Pancreas (tissue), 10 donors: ENCODE data around the gene CPSF4L. TPM values are rescaled to one million over a fixed set of nuclear protein-coding genes. Genes with fewer than 3 reads are reported as not detected.

Experiments used
- ATAC-seq, 4 donors: fragments of 200-7000 bp; cut with Tn5 transposase; one replicate each; pipeline versions ENCODE4 v1.8.0 to v1.9.1; 2020; ENCODE audit warnings: mild to moderate bottlenecking in 4 of 4, moderate library complexity in 4 of 4
- DNase-seq, 6 donors: peaks; one replicate each; pipeline ENCODE4 v3.0.0-alpha.2; 2020
- FAIRE-seq: peaks from 2 replicates; lab custom pipeline; 2012; peaks lifted over from hg19 to GRCh38; lab: Jason Lieb, UNC
- H3K27ac ChIP-seq, 4 donors: fragments of 200-600 bp; sonication (generic); 1 replicate in 3 of 4; 2 replicates in 1 of 4; pipeline versions ENCODE4 v1.5.0 to v1.8.0; 2020
- H3K27me3 ChIP-seq, 4 donors: fragments of 200-600 bp; one replicate each; pipeline ENCODE4 v1.8.0; 2021
- H3K36me3 ChIP-seq, 3 donors: fragments of 200-600 bp; sonication (generic) in 1 of 3; one replicate each; pipeline versions ENCODE4 v1.5.0 to v1.8.0; 2020 to 2021
- H3K4me1 ChIP-seq, 3 donors: fragments of 200-600 bp; one replicate each; pipeline ENCODE4 v1.8.0; 2021
- H3K4me3 ChIP-seq, 4 donors: fragments of 200-600 bp; sonication (generic) in 2 of 4; one replicate each; pipeline versions ENCODE4 v1.5.0 to v1.8.0; 2020 to 2021
- H3K9me3 ChIP-seq, 4 donors: fragments of 200-600 bp; one replicate each; pipeline ENCODE4 v1.8.0; 2021
- WGBS, 2 donors: extraction: QIAGEN DNeasy Blood & Tissue Kit; methylation state at CpG; one replicate each; pipeline ENCODE4 v1.1.7; 2013; 5-methylcytosine and 5-hydroxymethylcytosine counted together
- intact Hi-C, 3 donors: fragments of 100-400 bp; cut with DNase I; formaldehyde crosslinking; loops; one replicate each; pipeline versions ENCODE4 v1.11.1 to v1.14.2; 2022
- polyA plus RNA-seq, 2 donors: library from polyadenylated mRNA; stranded (reverse); fragments of 200-250 nt; gene quantifications; one replicate each; pipeline ENCODE4 v1.2.3, GENCODE V29; 2013
- total RNA-seq, 6 donors: library from RNA; stranded (reverse); fragmentation: NEBNext Ultra II Directional in 4 of 6; extraction: Animal tissue kit (Norgen Biotek cat#: 25700) in 4 of 6; gene quantifications; one replicate each; pipeline versions ENCODE4 v1.2.1 to v1.2.4, GENCODE V29; 2021 to 2023
- TF ChIP-seq, protein P1 (sequence below), 4 donors: fragments of 200-600 bp; sonication (generic) in 3 of 4; IDR thresholded peaks; one replicate each; pipeline versions ENCODE4 v1.5.0 to v1.8.0; 2021; ENCODE audit warnings: antibody characterized with exemption in 4 of 4
- donor health status: healthy with polysubstance abuse.
- donor health status: DM: no; HTN: no; CAD: no; lungs with moderate emphysema.
- donor health status: DM: no; HTN: no; CAD: no.
- donor health status: control.
- donor health status: control.
- donor health status: Bipolar disorder and iron deficiency.
- donor health status: DM: yes; HTN: yes; CAD: no.
- donor health status: DM: no; HTN: no; CAD: no.
- donor health status: DM: no; HTN: no; CAD: no.
- donor health status: DM: yes; HTN: yes; CAD: no.

The CPSF4L gene
- total and polyA plus RNA-seq, 8 donors: 0.19 to 0.67 (median 0.21) TPM; not detected in 4

DNA sequence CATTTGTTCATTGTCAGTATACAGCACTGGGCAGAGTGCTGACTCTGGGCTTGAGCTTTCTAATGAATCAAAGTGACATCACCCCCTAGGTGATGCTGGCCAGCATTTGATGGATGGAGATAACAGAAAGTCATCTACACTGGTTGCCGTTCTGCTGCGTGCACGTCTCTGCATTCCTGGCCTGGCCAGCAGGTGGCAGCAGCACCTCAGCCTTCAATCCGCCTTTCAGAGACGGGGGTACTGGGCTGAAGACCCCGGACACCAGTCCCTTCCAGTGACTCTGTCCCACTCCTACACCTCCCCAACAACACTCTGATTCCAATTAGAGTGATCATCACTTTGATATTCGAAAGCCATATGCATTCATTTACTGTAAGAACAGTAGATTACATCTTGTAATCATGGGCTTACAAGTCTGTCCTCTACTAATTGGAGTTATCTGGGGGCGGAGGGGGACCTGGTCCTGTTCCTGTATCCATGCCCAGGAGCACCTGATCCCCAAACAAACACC lies 6.0 kb downstream of the CPSF4L start:
- no peaks in the 10 kb centered on the region for H3K27me3 ChIP-seq
- no peaks in the 10 kb centered on the region for H3K36me3 ChIP-seq
- WGBS, 2 donors: 1 to 3% methylated on average over 8 of the region's 8 CpGs
- H3K27ac ChIP-seq: no peak overlapping the region
- TF ChIP-seq, protein P1, sequence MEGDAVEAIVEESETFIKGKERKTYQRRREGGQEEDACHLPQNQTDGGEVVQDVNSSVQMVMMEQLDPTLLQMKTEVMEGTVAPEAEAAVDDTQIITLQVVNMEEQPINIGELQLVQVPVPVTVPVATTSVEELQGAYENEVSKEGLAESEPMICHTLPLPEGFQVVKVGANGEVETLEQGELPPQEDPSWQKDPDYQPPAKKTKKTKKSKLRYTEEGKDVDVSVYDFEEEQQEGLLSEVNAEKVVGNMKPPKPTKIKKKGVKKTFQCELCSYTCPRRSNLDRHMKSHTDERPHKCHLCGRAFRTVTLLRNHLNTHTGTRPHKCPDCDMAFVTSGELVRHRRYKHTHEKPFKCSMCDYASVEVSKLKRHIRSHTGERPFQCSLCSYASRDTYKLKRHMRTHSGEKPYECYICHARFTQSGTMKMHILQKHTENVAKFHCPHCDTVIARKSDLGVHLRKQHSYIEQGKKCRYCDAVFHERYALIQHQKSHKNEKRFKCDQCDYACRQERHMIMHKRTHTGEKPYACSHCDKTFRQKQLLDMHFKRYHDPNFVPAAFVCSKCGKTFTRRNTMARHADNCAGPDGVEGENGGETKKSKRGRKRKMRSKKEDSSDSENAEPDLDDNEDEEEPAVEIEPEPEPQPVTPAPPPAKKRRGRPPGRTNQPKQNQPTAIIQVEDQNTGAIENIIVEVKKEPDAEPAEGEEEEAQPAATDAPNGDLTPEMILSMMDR (IDR thresholded peaks at IDR 0.05): peak; percentile 85 to 97 (median 93)
- FAIRE-seq (no peak), ATAC-seq (peak; percentile 74 to 89 (median 84)), DNase-seq (peak in 3 of 6 donors; percentile 55 to 82 (median 61))
- H3K4me3 ChIP-seq: no peak overlapping the region
- H3K9me3 ChIP-seq: no peaks in the 10 kb centered on the region
- intact Hi-C loops: loop anchor here in 2 of 3 donors (2.0 to 5.0 kb wide), 2 partner anchors 112 to 117 kb away; no protein-coding TSS in a partner anchor
- no peaks in the 10 kb centered on the region for H3K4me1 ChIP-seq

DNA sequence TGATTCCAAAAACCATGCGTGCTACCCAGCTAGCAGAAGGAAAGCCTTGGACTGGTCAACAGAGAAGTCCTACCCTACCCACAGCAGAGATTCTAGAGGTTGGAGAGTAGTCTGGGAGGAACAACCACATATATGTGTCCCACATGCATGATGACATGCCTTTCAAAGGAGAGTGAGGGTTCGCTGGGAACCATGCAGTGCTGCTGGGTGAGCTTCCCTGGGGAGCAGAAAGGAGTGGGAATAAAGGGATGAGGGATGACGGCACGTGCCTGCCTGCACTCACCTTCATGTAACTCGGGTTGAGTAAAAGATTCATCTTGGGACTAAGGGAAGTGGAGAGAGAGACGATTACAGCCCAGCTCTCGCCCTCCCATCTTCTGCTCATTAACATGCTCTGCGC lies 9.8 kb downstream of the CPSF4L start:
- H3K27me3 ChIP-seq: no peaks in the 10 kb centered on the region
- no peaks in the 10 kb centered on the region for H3K9me3 ChIP-seq
- H3K27ac ChIP-seq: no peak overlapping the region
- FAIRE-seq (no peak), DNase-seq (peak in 1 of 6 donors; percentile 27), ATAC-seq (no peak)
- H3K4me1 ChIP-seq: no peaks in the 10 kb centered on the region
- TF ChIP-seq, protein P1 (IDR thresholded peaks at IDR 0.05): no peak
- intact Hi-C loops: loop anchor here in 1 of 3 donors (5.0 kb wide), 1 partner anchor 120 kb away; no protein-coding TSS in a partner anchor
- H3K4me3 ChIP-seq: no peak overlapping the region
- WGBS, 2 donors: 68 to 82% methylated on average over 8 of the region's 8 CpGs
- no peaks in the 10 kb centered on the region for H3K36me3 ChIP-seq

DNA sequence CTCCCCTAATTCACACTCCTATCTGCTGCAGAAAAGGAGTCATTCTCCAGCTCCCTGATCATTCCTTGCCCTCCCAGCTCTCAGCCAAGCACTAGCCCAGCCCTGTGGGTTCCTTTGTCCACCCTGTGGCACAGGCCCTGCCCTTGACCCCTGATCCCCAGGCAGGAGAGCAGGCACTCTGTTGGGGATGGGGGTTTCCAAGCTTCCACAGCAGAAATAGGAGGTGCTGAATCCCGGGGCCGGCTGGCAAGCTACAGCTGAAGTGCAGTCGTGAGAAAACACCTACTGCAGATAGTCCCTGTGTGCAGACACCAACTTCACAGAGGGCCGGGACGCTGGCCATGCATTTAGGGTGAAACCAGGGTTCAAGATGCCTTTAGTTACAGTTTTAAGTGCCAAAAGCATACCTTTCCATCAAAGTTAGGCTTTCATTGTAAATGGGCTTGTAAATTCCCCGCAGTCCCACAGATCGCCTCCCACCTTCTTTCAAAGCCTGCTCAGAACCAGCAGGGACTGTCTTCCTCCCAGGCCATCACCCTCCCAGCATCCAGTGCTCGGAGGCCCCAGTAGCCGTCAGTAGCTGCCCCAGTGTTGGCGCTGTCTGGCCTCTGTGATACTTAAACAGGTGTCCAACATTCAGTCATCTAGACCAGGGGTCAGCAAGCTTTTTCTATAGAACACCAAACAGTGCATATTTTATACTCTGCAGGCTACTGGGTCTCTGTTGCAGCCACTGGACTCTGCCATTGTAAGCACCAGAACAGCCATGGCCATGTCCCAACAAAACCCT lies 10.6 kb downstream of the CPSF4L start:
- H3K27ac ChIP-seq: no peak overlapping the region
- TF ChIP-seq, protein P1 (IDR thresholded peaks at IDR 0.05): no peak
- no peaks in the 10 kb centered on the region for H3K9me3 ChIP-seq
- no peaks in the 10 kb centered on the region for H3K4me1 ChIP-seq
- ATAC-seq: no peak
- no peaks in the 10 kb centered on the region for H3K27me3 ChIP-seq
- H3K36me3 ChIP-seq: no peaks in the 10 kb centered on the region
- peak in 1 of 6 donors; percentile 45 for DNase-seq
- no peak for FAIRE-seq
- intact Hi-C loops: loop anchor here in 1 of 3 donors (5.0 kb wide), 1 partner anchor 121 kb away; no protein-coding TSS in a partner anchor
- no peak overlapping the region for H3K4me3 ChIP-seq
- 64 to 66% methylated on average over 10 of the region's 10 CpGs for WGBS, 2 donors

DNA sequence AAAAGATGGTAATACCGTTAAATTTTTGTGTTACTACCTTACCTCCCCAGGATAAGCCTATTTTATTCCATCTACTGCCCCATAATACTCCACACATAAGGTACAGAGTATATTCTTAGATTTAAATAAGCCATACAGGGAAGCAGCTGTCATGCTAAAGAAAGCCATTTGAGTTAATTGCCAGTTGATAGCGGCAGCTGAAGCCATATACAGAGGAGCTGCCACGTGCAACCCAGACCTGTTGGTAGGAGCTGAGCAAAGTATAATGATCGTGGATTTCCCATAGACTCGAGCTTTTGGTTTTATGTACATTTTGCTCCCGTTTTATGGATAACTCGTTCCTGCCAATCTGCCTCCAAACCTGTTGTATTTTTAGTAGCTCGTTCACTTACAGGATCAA lies 12.0 kb downstream of the CPSF4L start:
- 72 to 73% methylated on average over 8 of the region's 8 CpGs for WGBS, 2 donors
- intact Hi-C loops: loop anchor here in 1 of 3 donors (5.0 kb wide), 1 partner anchor 123 kb away; no protein-coding TSS in a partner anchor
- Histone ChIP-seq H3K36me3 (no peaks in the 10 kb centered on the region), H3K27ac (no peak overlapping the region), H3K27me3 (no peaks in the 10 kb centered on the region), H3K4me3 (no peak overlapping the region), H3K9me3 (no peaks in the 10 kb centered on the region), H3K4me1 (no peaks in the 10 kb centered on the region)
- DNase-seq (no peak), FAIRE-seq (no peak), ATAC-seq (no peak)
- TF ChIP-seq, protein P1 (IDR thresholded peaks at IDR 0.05): no peak
